Urothelium cell line (cell line): ENCODE measurements around the gene MITF.
"Not testable (repeated sequence)": the region's sequence is repeated elsewhere in the genome, so short reads cannot be mapped to it uniquely, and the experiment has no call there.

Source experiments
- DNase-seq: peaks from one replicate; pipeline ENCODE4 v3.0.0; 2011; ENCODE audit warnings: low spot score, mixed read lengths
- FAIRE-seq: peaks from 2 replicates; lab custom pipeline; 2011; peaks lifted over from hg19 to GRCh38; lab: Jason Lieb, UNC

MITF gene

GRCh38 chr3:69902386-69902785 is 163.1 kb downstream of the MITF start:
- FAIRE-seq, result no peak
- DNase-seq, result no peak

- FAIRE-seq, result no peak
These were observed 167.2 kb downstream of the MITF start for GRCh38 chr3:69906351-69906966.

GRCh38 chr3:69907554-69907953 is 168.3 kb downstream of the MITF start:
- no peak for FAIRE-seq
- no peak for DNase-seq

More at GRCh38 chr3:69906351-69906966, 167.2 kb downstream of the MITF start:
- no peak for DNase-seq

- not testable (repeated sequence) for DNase-seq, FAIRE-seq
These were observed 170.6 kb downstream of the MITF start for GRCh38 chr3:69909859-69910258.

- FAIRE-seq, result no peak
These were observed 174.2 kb downstream of the MITF start for GRCh38 chr3:69913422-69913821.

GRCh38 chr3:69914395-69914794 is 175.1 kb downstream of the MITF start:
- FAIRE-seq, result peak; percentile 27
- peak; percentile 17 for DNase-seq

More at GRCh38 chr3:69913422-69913821, 174.2 kb downstream of the MITF start:
- DNase-seq, result no peak

GRCh38 chr3:69915726-69916125 is 176.5 kb downstream of the MITF start:
- FAIRE-seq (no peak), DNase-seq (no peak)

- DNase-seq, FAIRE-seq: not testable (repeated sequence)
These were observed 180.7 kb downstream of the MITF start for GRCh38 chr3:69920009-69920408.

- FAIRE-seq, result no peak
- DNase-seq, result no peak
These were observed 182.4 kb downstream of the MITF start for GRCh38 chr3:69921651-69922050.

GRCh38 chr3:69922521-69923000 is 183.3 kb downstream of the MITF start:
- DNase-seq (no peak), FAIRE-seq (no peak)

GRCh38 chr3:69925506-69925905 is 186.2 kb downstream of the MITF start:
- no peak for FAIRE-seq

GRCh38 chr3:69926385-69926784 is 187.1 kb downstream of the MITF start:
- no peak for DNase-seq
- FAIRE-seq, result no peak

More at GRCh38 chr3:69925506-69925905, 186.2 kb downstream of the MITF start:
- no peak for DNase-seq

- FAIRE-seq, result no peak
- DNase-seq, result no peak
These were observed 188.3 kb downstream of the MITF start for GRCh38 chr3:69927571-69927970.

- FAIRE-seq, result no peak
- no peak for DNase-seq
These were observed 189.8 kb downstream of the MITF start for GRCh38 chr3:69929019-69929418.

GRCh38 chr3:69930564-69930963 is 191.3 kb downstream of the MITF start:
- DNase-seq (no peak), FAIRE-seq (no peak)

- no peak for DNase-seq
- no peak for FAIRE-seq
These were observed 192.8 kb downstream of the MITF start for GRCh38 chr3:69932087-69932486.

- no peak for DNase-seq
- FAIRE-seq, result no peak
These were observed 193.2 kb downstream of the MITF start for GRCh38 chr3:69932501-69932900.

- FAIRE-seq (no peak), DNase-seq (no peak)
These were observed 195.1 kb downstream of the MITF start for GRCh38 chr3:69934398-69934797.

- no peak for DNase-seq
- FAIRE-seq, result no peak
These were observed 197.0 kb downstream of the MITF start for GRCh38 chr3:69936266-69936665.

GRCh38 chr3:69938061-69938460 is 198.8 kb downstream of the MITF start:
- no peak for DNase-seq

GRCh38 chr3:69938931-69939330 is 199.7 kb downstream of the MITF start:
- DNase-seq, result no peak
- FAIRE-seq, result no peak

More at GRCh38 chr3:69938061-69938460, 198.8 kb downstream of the MITF start:
- FAIRE-seq, result no peak

GRCh38 chr3:69941037-69941436 is 201.8 kb downstream of the MITF start:
- DNase-seq (no peak), FAIRE-seq (no peak)
